IMR-90 (cell line): ENCODE results near the gene ADPRHL1. TPM values are rescaled to one million over a fixed set of nuclear protein-coding genes. Genes with fewer than 3 reads are reported as not detected.
"Not testable (repeated sequence)": the region's sequence is repeated elsewhere in the genome, so short reads cannot be mapped to it uniquely, and the experiment has no call there.

Source experiments
- ATAC-seq: fragments of 200-7000 bp; cut with Tn5 transposase; 2 replicates; pipeline ENCODE4 v1.9.1; 2020; ENCODE audit warnings: low read depth, mild to moderate bottlenecking, moderate library complexity
- BruUV-seq: library from RNA; stranded (reverse); fragments of 400-500 nt; replicated peaks from 2 replicates; lab custom pipeline; 2021; lab: Mats Ljungman, UMichigan
- CTCF ChIA-PET: fragments of 300-600 bp; formaldehyde crosslinking; extraction: SDS; loops from one replicate; lab custom pipeline; 2021; ENCODE audit warnings: antibody characterized with exemption; lab: Yijun Ruan, JAX
- POLR2A ChIA-PET: fragments of 300-600 bp; sonication (Branson Sonifier 250); formaldehyde crosslinking; loops from one replicate; lab custom pipeline; 2022; ENCODE audit warnings: antibody characterized with exemption; ENCODE audit not compliant: unreplicated experiment; lab: Charles Lee
- DNase-seq: peaks from one replicate; pipeline ENCODE4 v3.0.0; 2013
- H2AFZ ChIP-seq: replicated peaks from 2 replicates; pipeline ENCODE3; 2013; ENCODE audit warnings: low read length, mild to moderate bottlenecking; ENCODE audit not compliant: poor library complexity
- H2AK5ac ChIP-seq: 2 replicates; pipeline ENCODE4 v1.6.1; 2013; ENCODE audit warnings: low read depth, low read length, inconsistent platforms
- H2AK9ac ChIP-seq: replicated peaks from 2 replicates; pipeline ENCODE3; 2013; ENCODE audit warnings: mild to moderate bottlenecking, low read depth, low read length, moderate library complexity; ENCODE audit not compliant: poor library complexity
- H2BK120ac ChIP-seq: 2 replicates; pipeline ENCODE4 v1.6.1; 2013; ENCODE audit warnings: low read depth, low read length, inconsistent platforms
- H2BK15ac ChIP-seq: 3 replicates; pipeline ENCODE4 v1.6.1; 2013; ENCODE audit warnings: low read depth, low read length, inconsistent platforms
- H2BK20ac ChIP-seq: 2 replicates; pipeline ENCODE4 v1.6.1; 2013; ENCODE audit warnings: low read depth, mild to moderate bottlenecking, inconsistent platforms, low read length, moderate library complexity
- H2BK5ac ChIP-seq: 2 replicates; pipeline ENCODE4 v1.6.1; 2013; ENCODE audit warnings: mild to moderate bottlenecking, low read depth, low read length, inconsistent platforms; ENCODE audit not compliant: poor library complexity, severe bottlenecking
- H3K14ac ChIP-seq: replicated peaks from 2 replicates; pipeline ENCODE4 v1.6.1; 2013; ENCODE audit warnings: low read depth, low read length, inconsistent platforms
- H3K18ac ChIP-seq: 2 replicates; pipeline ENCODE4 v1.6.1; 2013; ENCODE audit warnings: low read depth, low read length, control low read depth
- H3K23ac ChIP-seq: 2 replicates; pipeline ENCODE4 v1.6.1; 2013; ENCODE audit warnings: low read depth, low read length, inconsistent platforms
- H3K27ac ChIP-seq: 2 replicates; pipeline ENCODE4 v1.5.1; 2013; ENCODE audit warnings: mild to moderate bottlenecking, control low read depth, low read length; ENCODE audit not compliant: insufficient read depth
- H3K27me3 ChIP-seq: 2 replicates; pipeline ENCODE4 v1.6.1; 2013; ENCODE audit warnings: low read length; ENCODE audit not compliant: control insufficient read depth, insufficient read depth
- H3K36me3 ChIP-seq: 2 replicates; pipeline ENCODE4 v1.6.1; 2013; ENCODE audit warnings: low read length, mixed read lengths; ENCODE audit not compliant: control insufficient read depth, insufficient read depth
- H3K4ac ChIP-seq: 2 replicates; pipeline ENCODE4 v1.6.1; 2013; ENCODE audit warnings: low read depth, low read length, inconsistent platforms
- H3K4me1 ChIP-seq: 2 replicates; pipeline ENCODE4 v1.6.1; 2013; ENCODE audit warnings: low read length, mixed read lengths; ENCODE audit not compliant: control insufficient read depth, insufficient read depth
- H3K4me2 ChIP-seq: 2 replicates; pipeline ENCODE4 v1.6.1; 2013; ENCODE audit warnings: low read depth, mild to moderate bottlenecking, control low read depth, low read length, moderate library complexity
- H3K4me3 ChIP-seq: 2 replicates; pipeline ENCODE4 v1.5.1; 2013; ENCODE audit warnings: low read depth, mild to moderate bottlenecking, control low read depth, low read length, moderate library complexity; ENCODE audit not compliant: insufficient read depth
- H3K56ac ChIP-seq: 2 replicates; pipeline ENCODE4 v1.6.1; 2013; ENCODE audit warnings: low read length, inconsistent platforms; ENCODE audit not compliant: insufficient read depth; ENCODE audit errors: extremely low read depth
- H3K79me1 ChIP-seq, 2 experiments: 2 replicates each; pipeline ENCODE4 v1.6.1; 2013; ENCODE audit warnings: low read length in 2 of 2, inconsistent platforms in 1 of 2, low read depth in 1 of 2
- H3K9ac ChIP-seq: 2 replicates; pipeline ENCODE4 v1.6.1; 2013; ENCODE audit warnings: low read depth, low read length, control low read depth
- H3K9me1 ChIP-seq: 2 replicates; pipeline ENCODE4 v1.6.1; 2013; ENCODE audit warnings: low read length, inconsistent platforms; ENCODE audit not compliant: insufficient read depth
- H3K9me3 ChIP-seq: 2 replicates; pipeline ENCODE4 v1.6.1; 2013; ENCODE audit warnings: low read length; ENCODE audit not compliant: control insufficient read depth, insufficient read depth
- H4K20me1 ChIP-seq: 2 replicates; pipeline ENCODE4 v1.6.1; 2013; ENCODE audit warnings: low read length, inconsistent platforms; ENCODE audit not compliant: insufficient read depth
- H4K5ac ChIP-seq: 2 replicates; pipeline ENCODE4 v1.6.1; 2013; ENCODE audit warnings: mild to moderate bottlenecking, low read depth, low read length, control low read depth
- H4K8ac ChIP-seq, 2 experiments: 2 replicates each; pipeline ENCODE4 v1.6.1; 2013; ENCODE audit warnings: low read depth in 2 of 2, low read length in 2 of 2, control low read depth in 1 of 2, inconsistent platforms in 1 of 2
- H4K91ac ChIP-seq: 2 replicates; pipeline ENCODE4 v1.6.1; 2013; ENCODE audit warnings: low read depth, low read length, inconsistent platforms; ENCODE audit not compliant: insufficient read depth
- WGBS, 2 experiments: methylation state at CpG; one replicate each; pipeline versions ENCODE4 v1.1.5 to v1.1.7; 2013; ENCODE audit warnings: missing lambda C conversion rate in 2 of 2; ENCODE audit not compliant: insufficient read length in 1 of 2; ENCODE audit errors: extremely low coverage in 2 of 2; 5-methylcytosine and 5-hydroxymethylcytosine counted together
- dilution Hi-C: fragments of 300-500 bp; cut with HindIII; formaldehyde crosslinking; loops from one replicate; pipeline ENCODE4 v1.14.3; 2018; ENCODE audit warnings: low sequenced_read_pairs; ENCODE audit not compliant: unreplicated experiment
- in situ Hi-C: fragments of 300-500 bp; cut with MboI; formaldehyde crosslinking; loops from 3 replicates; pipeline ENCODE4 v1.14.3; 2019; ENCODE audit warnings: low sequenced_read_pairs, inconsistent platforms, mixed read lengths
- intact Hi-C: fragments of 100-400 bp; cut with micrococcal nuclease; formaldehyde crosslinking; loops from 2 replicates; pipeline ENCODE4 v1.10.0; 2022
- polyA plus RNA-seq, 3 experiments: library from polyadenylated mRNA; depleted of rRNA; stranded (reverse); fragments of >200 nt; gene quantifications; 2 replicates each; pipeline ENCODE4 v1.2.3, GENCODE V29; 2012; ENCODE audit warnings: low replicate concordance in 1 of 3
- total RNA-seq: library from RNA; depleted of rRNA; stranded (reverse); fragments of >200 nt; gene quantifications from 2 replicates; pipeline ENCODE4 v1.2.3, GENCODE V29; 2012

ADPRHL1 gene
- total and polyA plus RNA-seq, 2 of the 4 experiments (the other 2 are of a cell fraction) = 0.36 to 0.67 TPM

DNA sequence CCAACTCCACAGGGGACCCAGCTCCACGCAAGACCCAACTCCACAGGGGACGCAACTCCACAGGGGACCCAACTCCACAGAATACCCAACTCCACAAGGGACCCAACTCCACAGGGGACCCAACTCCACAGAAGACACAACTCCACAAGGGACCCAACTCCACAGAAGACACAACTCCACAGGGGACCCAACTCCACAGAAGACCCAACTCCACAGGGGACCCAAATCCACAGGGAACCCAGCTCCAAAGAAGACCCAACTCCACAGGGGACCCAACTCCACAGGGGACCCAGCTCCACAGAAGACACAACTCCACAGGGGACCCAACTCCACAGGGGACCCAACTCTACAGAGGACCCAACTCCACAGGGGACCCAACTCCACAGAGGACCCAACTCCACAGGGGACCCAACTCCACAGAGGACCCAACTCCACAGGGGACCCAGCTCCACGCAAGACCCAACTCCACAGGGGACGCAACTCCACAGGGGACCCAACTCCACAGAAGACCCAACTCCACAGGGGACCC, 17.4 kb upstream of the ADPRHL1 start:
- ATAC-seq, H2AFZ ChIP-seq, H3K4me3 ChIP-seq, H3K14ac ChIP-seq, H3K4me2 ChIP-seq, CTCF ChIA-PET, dilution Hi-C loops, POLR2A ChIA-PET, DNase-seq, H2BK120ac ChIP-seq, H3K9me3 ChIP-seq, H4K5ac ChIP-seq, H2BK5ac ChIP-seq, H3K4me1 ChIP-seq, H2AK5ac ChIP-seq, BruUV-seq, H3K27ac ChIP-seq, H3K18ac ChIP-seq, H2BK15ac ChIP-seq, H4K91ac ChIP-seq, H3K9me1 ChIP-seq, H4K8ac ChIP-seq, H3K23ac ChIP-seq, H3K27me3 ChIP-seq, H3K56ac ChIP-seq, H2AK9ac ChIP-seq, H2BK20ac ChIP-seq, in situ Hi-C loops, H3K9ac ChIP-seq, H4K20me1 ChIP-seq, intact Hi-C loops, H3K4ac ChIP-seq: not testable (repeated sequence)
- no CpG with 5 or more reads among the region's 4 CpGs for WGBS, 2 experiments
- peaks cover 24 to 53% of the 10 kb centered on the region in 2 experiments for H3K79me1 ChIP-seq
- H3K36me3 ChIP-seq = peaks cover 29% of the 10 kb centered on the region
